HG03280 (cell line): ENCODE data around the gene UQCRHL.

Experiments used
- ATAC-seq: cut with Tn5 transposase; IDR thresholded peaks from one replicate; pipeline ENCODE4 v1.9.1; 2021; ENCODE audit warnings: mild to moderate bottlenecking, moderate library complexity; ENCODE audit not compliant: unreplicated experiment

UQCRHL gene

GRCh38 chr1:15758953-15759661 lies 48.3 kb downstream of the UQCRHL start:
- ATAC-seq, result no peak

GRCh38 chr1:15758343-15758931 lies 49.0 kb downstream of the UQCRHL start, which contains the start of gene FBLIM1:
FBLIM1 (plus strand) TSS chr1:15758795; CDS start chr1:15764984, 6,189 bp downstream.
- ATAC-seq, result no peak

GRCh38 chr1:15757575-15758342 lies 49.7 kb downstream of the UQCRHL start:
- ATAC-seq, result no peak
